HG03442 (cell line): Measurements from ENCODE around the gene ANO7.

Source experiments
- ATAC-seq: cut with Tn5 transposase; IDR thresholded peaks from one replicate; pipeline ENCODE4 v1.9.1; 2021; ENCODE audit warnings: mild to moderate bottlenecking, moderate library complexity; ENCODE audit not compliant: unreplicated experiment

Gene ANO7

GRCh38 chr2:241225983-241226382 lies 37.5 kb downstream of the ANO7 start:
- ATAC-seq, result no peak

- no peak for ATAC-seq
Observed at GRCh38 chr2:241226723-241227572, 38.5 kb downstream of the ANO7 start.

DNA sequence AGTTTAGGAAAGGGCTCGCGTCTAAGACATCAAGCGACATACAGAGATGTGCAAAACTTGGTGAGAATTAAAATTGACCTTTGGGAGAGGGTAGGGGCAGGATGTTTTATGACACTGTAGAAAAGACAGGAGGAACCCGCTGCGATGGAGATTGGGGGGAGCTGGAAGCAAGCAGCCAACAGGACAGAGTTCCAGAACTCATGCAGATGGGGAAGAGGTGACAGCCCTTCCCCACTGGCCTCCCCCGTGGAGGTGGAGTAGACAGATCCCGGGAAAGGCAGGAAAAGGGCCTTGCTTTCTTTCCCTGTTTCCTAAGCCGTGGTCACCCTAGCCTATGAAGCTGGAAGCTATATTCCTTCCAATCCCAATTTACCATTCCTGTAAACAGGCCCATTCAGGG lies 39.1 kb downstream of the ANO7 start:
- ATAC-seq, result no peak

GRCh38 chr2:241228081-241228859 lies 39.8 kb downstream of the ANO7 start:
- no peak for ATAC-seq

DNA sequence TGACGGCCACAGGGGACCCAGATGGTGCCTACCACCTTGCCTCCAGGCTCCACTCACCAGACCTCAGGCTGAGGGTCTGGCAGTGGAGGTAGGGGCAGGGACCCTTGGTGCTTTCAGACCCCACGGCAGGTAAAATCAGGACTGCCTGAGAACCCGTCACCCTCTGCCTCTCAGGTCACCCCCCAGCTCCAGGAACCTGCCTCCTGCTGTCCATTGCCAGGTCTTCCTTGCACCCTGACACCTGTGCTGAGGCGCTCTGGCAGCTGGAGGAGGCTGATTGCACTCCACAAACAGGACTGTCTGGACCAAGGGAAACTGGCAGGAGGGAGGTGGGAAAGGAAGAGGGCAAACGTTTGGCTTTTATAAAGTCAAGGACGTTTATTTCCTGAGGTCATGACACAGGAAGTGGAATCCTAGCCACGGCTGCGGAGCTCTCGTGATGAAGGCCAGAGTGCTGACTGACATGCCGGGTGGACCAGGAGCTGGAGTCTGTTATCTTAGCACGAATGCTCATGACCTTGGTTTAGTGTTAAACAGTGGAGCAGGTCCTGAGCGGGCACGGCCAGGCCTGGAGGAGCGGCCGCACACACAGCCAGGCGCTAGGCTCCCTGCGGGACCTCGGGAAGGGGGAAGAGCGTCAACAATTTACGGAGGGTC lies 40.5 kb downstream of the ANO7 start:
- no peak for ATAC-seq

- no peak for ATAC-seq
Observed at GRCh38 chr2:241229563-241230401, 41.3 kb downstream of the ANO7 start.

GRCh38 chr2:241230435-241230834 lies 42.0 kb downstream of the ANO7 start:
- no peak for ATAC-seq

GRCh38 chr2:241232736-241233575 lies 44.5 kb downstream of the ANO7 start:
- ATAC-seq, result no peak

DNA sequence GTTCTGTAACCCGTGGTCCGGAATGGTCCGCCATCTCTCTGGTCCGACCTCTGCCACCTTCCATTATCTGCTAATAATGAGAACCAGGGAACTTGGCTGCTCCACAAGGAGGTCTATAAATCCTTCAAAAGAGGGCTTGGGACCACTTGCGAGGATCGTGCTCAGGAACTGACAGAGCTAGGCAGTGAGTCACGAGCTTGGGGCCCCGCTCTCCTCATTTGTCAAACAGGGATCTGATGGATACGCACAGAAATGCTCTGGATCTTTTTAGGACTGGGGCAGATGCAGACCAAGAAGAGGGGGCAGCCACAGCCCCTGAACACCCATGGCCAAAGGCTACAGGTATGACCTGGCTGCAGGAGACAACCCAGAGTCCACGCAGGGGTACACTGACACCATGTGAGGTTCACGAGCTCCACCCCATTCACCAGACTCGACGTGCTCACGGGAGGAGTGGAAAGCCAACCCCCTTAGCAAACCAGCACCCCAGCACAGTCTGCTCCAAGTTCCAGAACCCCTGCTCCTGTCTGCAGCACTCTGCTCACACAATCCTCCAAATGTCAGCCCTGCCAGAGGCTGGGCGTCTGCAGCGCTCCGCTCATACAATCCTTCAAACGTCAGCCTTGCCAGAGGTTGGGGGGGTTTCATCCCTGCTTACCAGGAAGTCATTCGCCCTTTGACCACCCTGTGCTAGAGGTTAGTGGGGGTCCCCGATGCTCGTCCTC lies 45.8 kb downstream of the ANO7 start:
- ATAC-seq, result no peak

- no peak for ATAC-seq
Observed at GRCh38 chr2:241234962-241235740, 46.7 kb downstream of the ANO7 start.

DNA sequence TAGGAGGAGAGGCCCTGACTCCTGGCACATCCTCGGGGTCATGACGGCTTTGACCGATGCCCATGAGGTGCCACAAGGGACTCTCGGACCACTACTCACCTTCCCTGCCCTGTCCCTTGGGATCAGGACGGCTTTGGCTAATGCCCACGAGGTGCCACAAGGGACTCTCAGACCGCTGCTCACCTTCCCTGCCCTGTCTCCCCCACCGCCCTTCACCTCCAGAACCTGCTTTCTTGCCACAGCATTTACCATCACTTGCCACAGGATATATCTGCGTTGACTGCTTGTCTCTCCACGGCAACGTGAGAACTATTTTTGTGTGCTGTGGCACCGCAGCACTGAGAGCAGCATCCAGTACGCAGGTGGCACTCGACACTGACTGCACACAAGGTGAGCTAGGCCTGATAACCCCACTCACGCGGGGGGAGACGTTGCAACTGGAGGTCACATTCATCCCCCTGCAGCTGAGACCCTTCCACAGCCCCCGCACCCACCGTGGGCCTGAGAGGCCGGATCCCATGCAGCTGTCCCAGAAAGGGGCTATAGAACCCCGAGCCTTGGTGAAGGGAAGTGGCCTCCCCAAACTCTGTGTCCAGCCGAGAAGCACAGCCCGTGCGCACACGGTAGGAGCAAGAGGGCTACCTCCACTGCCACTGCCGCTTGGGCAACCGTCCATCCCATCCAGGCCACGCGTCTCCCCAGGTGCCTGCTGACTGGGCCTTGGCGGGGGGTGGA lies 47.5 kb downstream of the ANO7 start:
- no peak for ATAC-seq

DNA sequence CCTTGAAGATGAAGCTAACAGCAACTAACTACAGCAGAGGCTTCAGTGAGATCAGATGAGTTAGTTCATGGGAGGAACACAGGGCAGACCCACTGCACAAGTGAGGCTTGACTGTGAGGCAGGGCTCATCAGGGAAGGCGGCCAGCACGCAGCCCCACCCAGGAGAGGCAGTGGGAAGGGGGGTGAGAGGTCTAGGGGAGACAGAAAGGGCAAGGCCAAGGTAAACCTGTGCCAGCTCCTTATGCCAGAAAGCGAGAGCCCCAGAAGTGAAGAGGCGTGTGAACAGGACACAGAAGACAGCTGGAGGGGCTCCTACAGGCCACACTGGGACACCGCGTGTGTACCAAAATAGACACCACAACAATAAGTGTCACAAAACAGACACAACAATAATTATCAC lies 48.6 kb downstream of the ANO7 start:
- ATAC-seq, result no peak

- no peak for ATAC-seq
Observed at GRCh38 chr2:241237949-241238371, 49.5 kb downstream of the ANO7 start.

- ATAC-seq, result no peak
Observed at GRCh38 chr2:241238693-241239198, 50.3 kb downstream of the ANO7 start.

GRCh38 chr2:241239552-241240202 lies 51.2 kb downstream of the ANO7 start:
- no peak for ATAC-seq

DNA sequence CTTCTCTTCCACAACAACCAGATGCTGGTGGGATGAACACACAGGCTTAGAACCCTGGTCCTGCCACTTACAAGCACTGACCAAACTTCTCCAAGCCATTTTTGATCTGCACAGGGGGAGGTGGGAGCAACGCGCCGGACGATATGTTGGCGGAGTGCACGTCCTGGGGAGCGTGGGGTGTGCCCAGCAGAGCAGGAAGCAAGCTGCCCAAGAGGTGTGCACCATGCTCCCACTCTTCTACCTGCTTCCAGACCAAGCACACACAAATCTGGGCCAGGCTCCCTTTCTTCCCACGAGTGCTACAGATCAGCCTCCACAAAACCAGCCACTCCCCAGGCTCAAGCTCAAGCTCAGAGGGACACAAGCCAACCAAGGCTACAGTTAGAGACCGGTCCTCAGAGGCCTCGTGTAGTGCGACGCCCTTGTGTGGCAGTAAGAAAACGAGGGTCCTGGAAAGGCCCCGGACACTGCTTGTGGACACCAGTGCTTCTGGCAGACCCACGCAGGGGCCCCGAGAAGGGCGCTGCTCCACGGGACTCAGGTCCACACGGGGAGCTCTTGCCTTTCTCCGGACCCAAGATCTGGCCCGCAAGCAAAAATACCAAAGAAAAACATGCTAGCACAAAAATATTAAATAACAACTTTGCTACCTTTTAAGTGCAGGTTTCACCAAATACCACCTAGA lies 52.0 kb downstream of the ANO7 start:
- no peak for ATAC-seq
